ENCODE measurements around the gene SNRPD1. TPM values are rescaled to one million over a fixed set of nuclear protein-coding genes. Genes with fewer than 3 reads are reported as not detected.
"Not testable (repeated sequence)": the region's sequence is repeated elsewhere in the genome, so short reads cannot be mapped to it uniquely, and the experiment has no call there.

SNRPD1 gene
- total RNA-seq = 31.4 TPM
- polyA plus RNA-seq = 100 to 1,000 TPM in 1 of 4 donors, 10 to 100 TPM in 3; 87.7 to 109 (median 92.7) TPM

DNA sequence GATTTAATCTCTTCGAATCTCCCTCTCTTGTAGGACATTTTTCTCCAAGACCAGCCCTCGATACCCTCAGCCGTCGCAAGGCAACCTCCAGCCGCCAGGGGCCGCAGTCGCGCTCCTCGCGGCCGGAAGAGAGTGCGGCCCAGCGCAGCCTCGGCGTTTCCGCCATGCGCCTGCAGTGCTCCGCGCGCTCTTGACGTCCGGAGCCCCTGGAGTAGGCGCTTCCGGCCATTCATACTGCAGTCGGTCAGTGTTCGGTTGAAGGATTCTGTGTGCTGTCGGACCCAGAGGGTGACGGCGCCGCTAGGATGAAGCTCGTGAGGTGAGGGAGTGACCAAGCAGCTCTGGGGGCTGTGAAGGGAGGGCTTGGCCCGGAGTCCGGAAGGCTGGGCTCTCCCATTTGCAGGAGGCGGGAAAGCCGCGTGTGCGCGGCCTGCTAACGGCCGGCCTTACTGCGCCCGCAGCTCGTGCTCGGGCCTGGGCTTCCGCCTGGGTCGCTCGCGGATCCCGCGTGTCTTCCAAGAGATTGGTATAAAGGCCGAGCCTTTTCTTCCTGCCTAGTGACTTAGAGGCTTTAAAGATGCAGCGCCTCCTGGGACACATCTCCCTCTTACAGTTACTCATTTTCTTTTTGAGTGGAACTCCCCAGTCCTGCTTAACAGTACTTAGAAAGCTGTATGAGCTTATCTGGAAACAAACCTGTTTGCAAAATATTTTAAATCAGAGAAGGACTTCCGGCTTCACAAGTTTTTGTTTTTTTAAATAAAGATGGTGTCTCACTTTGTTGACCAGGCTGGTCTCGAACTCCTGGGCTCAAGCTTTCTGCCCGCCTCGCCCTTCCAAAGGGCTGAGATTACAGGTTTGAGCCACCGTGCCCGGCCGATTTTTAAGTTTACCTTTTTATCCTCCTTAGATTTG lies at the start of gene SNRPD1:
SNRPD1 (plus strand) TSS at position 190 of the 915 bp plus-strand sequence; CDS start at position 306, 116 bp downstream.
- DNase-seq = peak; percentile 77 to 95 (median 85)
- H3K27me3 ChIP-seq (ENCODE audit: control insufficient read depth, insufficient read depth, low read length) = peaks cover 2% of the 10 kb centered on the region
- Mint-ChIP-seq H3K4me1 (peaks cover 12 to 51% (median 32%) of the 10 kb centered on the region in 4 donors), H3K9me3 (no peaks in the 10 kb centered on the region), H3K27me3 (no peaks in the 10 kb centered on the region), H3K36me3 (peaks cover 9% of the 10 kb centered on the region), H3K27ac (peak within 1 kb of the TSS; percentile 98 to 99 (median 98)), H3K4me3 (peak within 1 kb of the TSS; percentile 97 to 99 (median 99))
- ATAC-seq (ENCODE audit: low read depth in 2 of 2) = peak; percentile 100
- H3K4me1 ChIP-seq (ENCODE audit: control insufficient read depth, insufficient read depth, low read length, poor library complexity, severe bottlenecking) = peaks cover 26% of the 10 kb centered on the region
- H3K9me3 ChIP-seq (ENCODE audit: control insufficient read depth in 2 of 2, low read length in 2 of 2) = no peaks in the 10 kb centered on the region
- peaks cover 4% of the 10 kb centered on the region for H3K36me3 ChIP-seq (ENCODE audit: control insufficient read depth, insufficient read depth, low read length)
- peak within 1 kb of the TSS; percentile 93 for H3K27ac ChIP-seq (ENCODE audit: insufficient read depth, low read length, poor library complexity, severe bottlenecking)
- peak within 1 kb of the TSS; percentile 96 for H3K4me3 ChIP-seq (ENCODE audit: low read depth, low read length)

DNA sequence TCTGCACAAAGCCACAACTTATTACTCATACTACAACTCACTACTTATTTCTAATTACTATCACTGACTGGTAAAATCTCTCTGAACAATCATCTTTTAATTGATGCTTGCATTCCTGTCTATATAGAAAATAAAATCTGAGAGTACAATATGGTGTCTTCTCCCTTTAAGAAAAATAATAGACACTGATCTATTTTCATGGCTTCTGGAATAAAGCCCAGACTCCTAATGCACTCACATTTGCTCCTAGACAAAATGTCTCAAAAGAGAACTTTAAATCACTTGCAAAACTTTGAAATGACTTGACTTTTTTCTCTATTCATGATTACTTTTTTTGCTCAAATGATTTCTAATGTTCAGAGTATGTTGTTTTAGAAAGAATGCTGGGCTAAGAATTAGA lies 40.3 kb upstream of the SNRPD1 start:
- H3K4me3 ChIP-seq (ENCODE audit: low read depth, low read length) = no peak overlapping the region
- peaks cover 76% of the 10 kb centered on the region for H3K36me3 ChIP-seq (ENCODE audit: control insufficient read depth, insufficient read depth, low read length)
- no peaks in the 10 kb centered on the region for H3K4me1 ChIP-seq (ENCODE audit: control insufficient read depth, insufficient read depth, low read length, poor library complexity, severe bottlenecking)
- H3K27ac ChIP-seq (ENCODE audit: insufficient read depth, low read length, poor library complexity, severe bottlenecking) = no peak overlapping the region
- H3K9me3 ChIP-seq (ENCODE audit: control insufficient read depth in 2 of 2, low read length in 2 of 2) = no peaks in the 10 kb centered on the region
- H3K27me3 Mint-ChIP-seq = no peaks in the 10 kb centered on the region
- peaks cover 0 to 10% (median 10%) of the 10 kb centered on the region in 4 donors for H3K4me1 Mint-ChIP-seq
- peak overlapping the region in 1 of 3 donors; percentile 32 for H3K27ac Mint-ChIP-seq
- peaks cover 55% of the 10 kb centered on the region for H3K36me3 Mint-ChIP-seq
- ATAC-seq (ENCODE audit: low read depth in 2 of 2) (no peak), DNase-seq (no peak)
- H3K27me3 ChIP-seq (ENCODE audit: control insufficient read depth, insufficient read depth, low read length) = no peaks in the 10 kb centered on the region
- no peaks in the 10 kb centered on the region for H3K9me3 Mint-ChIP-seq
- no peak overlapping the region for H3K4me3 Mint-ChIP-seq

DNA sequence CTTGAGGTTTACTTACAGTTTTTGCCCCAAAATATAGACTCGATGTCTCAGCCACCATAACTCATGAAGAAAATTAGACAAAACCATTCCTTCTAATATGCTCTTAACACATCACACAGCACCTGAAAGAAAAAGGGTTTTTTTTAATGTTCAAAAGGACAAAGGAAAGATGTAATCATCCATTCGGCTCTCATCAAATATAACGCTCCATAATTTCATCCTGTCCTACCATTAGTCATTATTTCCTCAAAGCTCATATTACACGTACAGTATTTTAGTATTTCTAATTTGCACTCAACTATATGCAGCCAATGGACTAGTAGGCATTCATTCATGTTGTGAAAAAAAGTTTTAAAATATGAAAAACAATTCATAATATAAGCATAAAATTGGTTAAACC lies 36.5 kb upstream of the SNRPD1 start:
- no peak overlapping the region for H3K4me3 Mint-ChIP-seq
- Histone ChIP-seq H3K9me3 (ENCODE audit: control insufficient read depth in 2 of 2, low read length in 2 of 2) (no peaks in the 10 kb centered on the region), H3K4me1 (ENCODE audit: control insufficient read depth, insufficient read depth, low read length, poor library complexity, severe bottlenecking) (no peaks in the 10 kb centered on the region), H3K27me3 (ENCODE audit: control insufficient read depth, insufficient read depth, low read length) (no peaks in the 10 kb centered on the region), H3K36me3 (ENCODE audit: control insufficient read depth, insufficient read depth, low read length) (peaks cover 56% of the 10 kb centered on the region), H3K27ac (ENCODE audit: insufficient read depth, low read length, poor library complexity, severe bottlenecking) (no peak overlapping the region), H3K4me3 (ENCODE audit: low read depth, low read length) (no peak overlapping the region)
- H3K4me1 Mint-ChIP-seq = peaks cover 12 to 23% (median 20%) of the 10 kb centered on the region in 4 donors
- H3K27me3 Mint-ChIP-seq = no peaks in the 10 kb centered on the region
- H3K36me3 Mint-ChIP-seq = peaks cover 52% of the 10 kb centered on the region
- ATAC-seq (ENCODE audit: low read depth in 2 of 2) (no peak), DNase-seq (no peak)
- H3K9me3 Mint-ChIP-seq = no peaks in the 10 kb centered on the region
- no peak overlapping the region for H3K27ac Mint-ChIP-seq

DNA sequence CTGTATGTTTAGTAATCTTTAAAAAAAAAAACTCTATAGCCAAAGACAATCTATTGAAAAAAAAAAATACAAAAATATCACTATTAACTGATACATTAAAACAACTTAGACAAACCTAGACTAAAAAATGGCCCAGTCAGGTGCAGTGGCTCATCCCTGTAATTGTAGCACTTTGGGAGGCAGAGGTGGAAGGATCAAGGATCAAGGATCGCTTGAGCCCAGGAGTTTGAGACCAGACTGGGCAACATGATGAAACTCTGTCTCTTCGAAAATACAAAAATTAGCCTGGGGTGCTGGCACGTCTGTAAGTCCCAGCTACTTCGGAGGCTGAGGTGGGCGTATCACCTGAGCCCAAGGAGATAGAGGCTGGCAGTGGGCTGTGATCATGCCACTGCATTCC lies 27.7 kb upstream of the SNRPD1 start:
- H3K27ac Mint-ChIP-seq = no peak overlapping the region
- no peaks in the 10 kb centered on the region for H3K9me3 Mint-ChIP-seq
- DNase-seq (no peak), ATAC-seq (ENCODE audit: low read depth in 2 of 2) (no peak)
- no peaks in the 10 kb centered on the region for H3K9me3 ChIP-seq (ENCODE audit: control insufficient read depth in 2 of 2, low read length in 2 of 2)
- H3K27me3 ChIP-seq (ENCODE audit: control insufficient read depth, insufficient read depth, low read length) = no peaks in the 10 kb centered on the region
- peaks cover 8% of the 10 kb centered on the region for H3K36me3 Mint-ChIP-seq
- no peaks in the 10 kb centered on the region for H3K4me1 ChIP-seq (ENCODE audit: control insufficient read depth, insufficient read depth, low read length, poor library complexity, severe bottlenecking)
- no peaks in the 10 kb centered on the region for H3K27me3 Mint-ChIP-seq
- H3K27ac ChIP-seq (ENCODE audit: insufficient read depth, low read length, poor library complexity, severe bottlenecking) = no peak overlapping the region
- H3K4me3 ChIP-seq (ENCODE audit: low read depth, low read length) = no peak overlapping the region
- no peak overlapping the region for H3K4me3 Mint-ChIP-seq
- peaks cover 20 to 48% (median 29%) of the 10 kb centered on the region in 4 donors for H3K4me1 Mint-ChIP-seq
- no peaks in the 10 kb centered on the region for H3K36me3 ChIP-seq (ENCODE audit: control insufficient read depth, insufficient read depth, low read length)

DNA sequence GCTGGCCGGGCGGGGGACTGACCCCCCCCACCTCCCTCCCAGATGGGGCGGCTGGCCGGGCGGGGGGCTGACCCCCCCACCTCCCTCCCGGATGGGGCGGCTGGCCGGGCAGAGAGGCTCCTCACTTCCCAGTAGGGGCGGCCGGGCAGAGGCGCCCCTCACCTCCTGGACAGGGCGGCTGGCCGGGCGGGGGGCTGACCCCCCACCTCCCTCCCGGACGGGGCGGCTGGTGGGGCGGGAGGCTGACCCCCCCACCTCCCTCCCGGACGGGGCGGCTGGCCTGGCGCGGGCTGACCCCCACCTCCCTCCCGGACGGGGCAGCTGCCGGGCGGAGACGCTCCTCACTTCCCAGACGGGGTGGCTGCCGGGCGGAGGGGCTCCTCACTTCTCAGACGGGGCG lies 19.8 kb upstream of the SNRPD1 start:
- peaks cover 13% of the 10 kb centered on the region for H3K4me1 ChIP-seq (ENCODE audit: control insufficient read depth, insufficient read depth, low read length, poor library complexity, severe bottlenecking)
- not testable (repeated sequence) for H3K9me3 Mint-ChIP-seq; H3K36me3 ChIP-seq (ENCODE audit: control insufficient read depth, insufficient read depth, low read length); ATAC-seq (ENCODE audit: low read depth in 2 of 2); DNase-seq; H3K4me3 Mint-ChIP-seq; H3K4me3 ChIP-seq (ENCODE audit: low read depth, low read length); H3K9me3 ChIP-seq (ENCODE audit: control insufficient read depth in 2 of 2, low read length in 2 of 2); H3K27me3 Mint-ChIP-seq; H3K27ac Mint-ChIP-seq; H3K27me3 ChIP-seq (ENCODE audit: control insufficient read depth, insufficient read depth, low read length); H3K27ac ChIP-seq (ENCODE audit: insufficient read depth, low read length, poor library complexity, severe bottlenecking)
- Mint-ChIP-seq H3K36me3 (peaks cover 10% of the 10 kb centered on the region), H3K4me1 (peaks cover 13 to 47% (median 30%) of the 10 kb centered on the region in 4 donors)

DNA sequence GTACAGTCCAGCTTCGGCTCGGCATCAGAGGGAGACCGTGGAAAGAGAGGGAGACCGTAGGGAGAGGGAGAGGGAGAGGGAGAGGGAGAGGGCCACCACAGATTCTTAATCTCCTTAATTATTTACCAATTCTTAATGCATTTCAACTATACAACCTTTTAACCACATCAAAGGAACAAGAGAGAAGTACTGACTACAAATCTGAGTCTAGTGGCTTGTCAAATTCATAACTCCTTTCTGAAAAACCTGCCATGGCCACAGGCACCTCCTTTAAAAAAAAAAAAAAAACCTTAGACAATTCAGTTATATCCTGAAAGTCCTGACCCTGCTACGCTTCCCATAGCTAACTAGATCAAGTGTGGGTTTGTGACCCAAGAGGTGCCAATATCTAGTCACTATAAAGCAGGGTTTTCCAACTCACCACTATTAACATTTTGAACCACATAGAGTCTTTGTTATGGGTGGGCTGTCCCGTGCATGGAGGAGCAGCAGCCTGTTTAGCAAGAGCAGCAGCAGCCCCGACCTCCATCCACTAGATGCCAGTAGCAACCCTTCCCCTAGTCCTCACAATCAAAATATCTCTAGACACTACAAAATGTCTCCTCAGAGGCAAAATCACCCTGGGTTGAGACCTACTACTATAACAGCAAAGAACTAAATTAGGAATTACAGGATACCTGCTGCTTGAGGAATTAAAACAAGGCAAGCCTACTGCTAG lies 18.4 kb upstream of the SNRPD1 start:
- no peaks in the 10 kb centered on the region for H3K36me3 ChIP-seq (ENCODE audit: control insufficient read depth, insufficient read depth, low read length)
- Mint-ChIP-seq H3K4me1 (peaks cover 18 to 51% (median 34%) of the 10 kb centered on the region in 4 donors), H3K27me3 (no peaks in the 10 kb centered on the region), H3K9me3 (peaks cover 0 to 2% (median 0%) of the 10 kb centered on the region in 7 donors), H3K4me3 (peak overlapping the region in 3 of 4 donors; percentile 5 to 61 (median 47)), H3K27ac (peak overlapping the region in 2 of 3 donors; percentile 52 to 70), H3K36me3 (peaks cover 10% of the 10 kb centered on the region)
- ATAC-seq (ENCODE audit: low read depth in 2 of 2) (no peak), DNase-seq (peak in 2 of 3 donors; percentile 9 to 18)
- no peak overlapping the region for H3K4me3 ChIP-seq (ENCODE audit: low read depth, low read length)
- no peak overlapping the region for H3K27ac ChIP-seq (ENCODE audit: insufficient read depth, low read length, poor library complexity, severe bottlenecking)
- no peaks in the 10 kb centered on the region for H3K27me3 ChIP-seq (ENCODE audit: control insufficient read depth, insufficient read depth, low read length)
- no peaks in the 10 kb centered on the region for H3K9me3 ChIP-seq (ENCODE audit: control insufficient read depth in 2 of 2, low read length in 2 of 2)
- H3K4me1 ChIP-seq (ENCODE audit: control insufficient read depth, insufficient read depth, low read length, poor library complexity, severe bottlenecking) = peaks cover 25% of the 10 kb centered on the region

DNA sequence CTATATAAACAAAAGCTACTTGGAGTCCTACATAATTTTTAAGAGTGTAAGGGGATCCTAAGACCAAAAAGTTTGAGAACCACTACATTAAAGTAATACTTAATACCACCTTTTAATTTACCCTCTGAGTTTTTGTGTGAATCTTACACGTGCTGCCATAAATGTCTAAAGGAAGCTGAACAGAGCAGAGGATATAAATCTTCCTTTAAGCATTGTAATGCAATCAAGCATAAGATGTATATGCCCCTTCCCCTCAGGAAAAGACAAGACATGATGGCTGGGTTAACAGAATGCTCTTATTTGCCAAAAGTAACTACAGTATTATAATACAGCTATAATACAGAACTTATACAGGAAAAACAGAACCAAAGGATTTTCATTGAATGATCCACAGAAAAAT lies 14.5 kb upstream of the SNRPD1 start:
- Mint-ChIP-seq H3K4me3 (peak overlapping the region; percentile 52 to 100 (median 70)), H3K36me3 (peaks cover 3% of the 10 kb centered on the region)

More for the DNA sequence above, 14.5 kb upstream of the SNRPD1 start:
- ATAC-seq (ENCODE audit: low read depth in 2 of 2) (no peak), DNase-seq (no peak)
- H3K4me3 ChIP-seq (ENCODE audit: low read depth, low read length) = peak overlapping the region; percentile 28
- no peaks in the 10 kb centered on the region for H3K36me3 ChIP-seq (ENCODE audit: control insufficient read depth, insufficient read depth, low read length)
- H3K4me1 ChIP-seq (ENCODE audit: control insufficient read depth, insufficient read depth, low read length, poor library complexity, severe bottlenecking) = peaks cover 41% of the 10 kb centered on the region
- Mint-ChIP-seq H3K9me3 (no peaks in the 10 kb centered on the region), H3K27me3 (peaks cover 15% of the 10 kb centered on the region), H3K27ac (no peak overlapping the region), H3K4me1 (peaks cover 25 to 50% (median 37%) of the 10 kb centered on the region in 4 donors)
- H3K9me3 ChIP-seq (ENCODE audit: control insufficient read depth in 2 of 2, low read length in 2 of 2) = no peaks in the 10 kb centered on the region
- H3K27ac ChIP-seq (ENCODE audit: insufficient read depth, low read length, poor library complexity, severe bottlenecking) = no peak overlapping the region
- no peaks in the 10 kb centered on the region for H3K27me3 ChIP-seq (ENCODE audit: control insufficient read depth, insufficient read depth, low read length)

Data from CD4-positive, CD25-positive, alpha-beta regulatory T cell (primary cell).